Keratinocyte (primary cell): ENCODE data around the gene TOMM20. TPM values are rescaled to one million over a fixed set of nuclear protein-coding genes. Genes with fewer than 3 reads are reported as not detected.

Experiments
- DNase-seq: peaks from one replicate; pipeline ENCODE4 v3.0.0-alpha.2; 2011; ENCODE audit warnings: low read depth, missing footprints, low spot score
- FAIRE-seq: peaks from 2 replicates; lab custom pipeline; 2011; peaks lifted over from hg19 to GRCh38; lab: Jason Lieb, UNC
- H2AFZ ChIP-seq: 2 replicates; pipeline ENCODE4 v1.6.0; 2012; ENCODE audit warnings: low read length, control low read depth, inconsistent platforms; ENCODE audit not compliant: control insufficient read depth
- H3K27ac ChIP-seq: 2 replicates; pipeline ENCODE4 v1.5.1; 2011; ENCODE audit warnings: low read length; ENCODE audit not compliant: control insufficient read depth, insufficient read depth
- H3K27me3 ChIP-seq: 3 replicates; pipeline ENCODE4 v1.6.0; 2011; ENCODE audit warnings: low read length; ENCODE audit not compliant: control insufficient read depth, insufficient read depth; ENCODE audit errors: extremely low read depth
- H3K36me3 ChIP-seq, 2 experiments: 2 replicates in 1 of 2; 3 replicates in 1 of 2; pipeline ENCODE4 v1.5.1; 2011; ENCODE audit warnings: low read length in 2 of 2, mild to moderate bottlenecking in 1 of 2; ENCODE audit not compliant: control insufficient read depth in 2 of 2, insufficient read depth in 2 of 2; ENCODE audit errors: extremely low read depth in 1 of 2
- H3K4me1 ChIP-seq: 3 replicates; pipeline ENCODE4 v1.5.1; 2011; ENCODE audit warnings: low read length; ENCODE audit not compliant: control insufficient read depth, insufficient read depth; ENCODE audit errors: extremely low read depth
- H3K4me2 ChIP-seq: 3 replicates; pipeline ENCODE4 v1.6.0; 2011; ENCODE audit warnings: low read depth, low read length; ENCODE audit not compliant: control insufficient read depth, insufficient read depth; ENCODE audit errors: extremely low read depth
- H3K4me3 ChIP-seq, 3 experiments: fragments of 200-600 bp in 1 of 3; sonication (generic) in 1 of 3; 2 replicates in 2 of 3; 3 replicates in 1 of 3; pipeline ENCODE4 v1.5.1; 2011 to 2016; ENCODE audit warnings: low read length in 3 of 3, mild to moderate bottlenecking in 3 of 3, control low read depth in 2 of 3, inconsistent platforms in 1 of 3, low read depth in 1 of 3, mixed read lengths in 1 of 3, mixed run types in 1 of 3, moderate library complexity in 1 of 3; ENCODE audit not compliant: control insufficient read depth in 2 of 3, insufficient read depth in 2 of 3; ENCODE audit errors: extremely low read depth in 1 of 3
- H3K79me2 ChIP-seq: 2 replicates; pipeline ENCODE4 v1.6.0; 2012; ENCODE audit warnings: low read length; ENCODE audit not compliant: control insufficient read depth, insufficient read depth
- H3K9ac ChIP-seq: 3 replicates; pipeline ENCODE4 v1.6.0; 2011; ENCODE audit warnings: low read length; ENCODE audit not compliant: control insufficient read depth, insufficient read depth; ENCODE audit errors: extremely low read depth
- H3K9me1 ChIP-seq: 3 replicates; pipeline ENCODE4 v1.6.0; 2011; ENCODE audit warnings: low read length; ENCODE audit not compliant: control insufficient read depth, insufficient read depth; ENCODE audit errors: extremely low read depth
- H3K9me3 ChIP-seq: 2 replicates; pipeline ENCODE4 v1.5.1; 2012; ENCODE audit warnings: low read depth, low read length; ENCODE audit not compliant: control insufficient read depth
- H4K20me1 ChIP-seq: 3 replicates; pipeline ENCODE4 v1.6.0; 2011; ENCODE audit warnings: low read length; ENCODE audit not compliant: control insufficient read depth, insufficient read depth; ENCODE audit errors: extremely low read depth
- CTCF ChIP-seq, 3 experiments: IDR thresholded peaks in 1 of 3; conservative IDR thresholded peaks in 1 of 3; optimal IDR thresholded peaks in 1 of 3; 2 replicates in 2 of 3; 3 replicates in 1 of 3; pipeline versions ENCODE3 to v1.5.1; 2011; ENCODE audit warnings: low read length in 3 of 3, mild to moderate bottlenecking in 3 of 3, moderate library complexity in 2 of 3, control low read depth in 1 of 3, inconsistent platforms in 1 of 3; ENCODE audit not compliant: insufficient read depth in 2 of 3; ENCODE audit errors: extremely low read depth in 1 of 3
- EZH2 ChIP-seq: IDR thresholded peaks from one replicate; pipeline ENCODE4 v1.6.1; 2012; ENCODE audit warnings: inconsistent platforms, mild to moderate bottlenecking, low read length, moderate library complexity
- dilution Hi-C: fragments of 300-500 bp; cut with MboI; formaldehyde crosslinking; loops from one replicate; pipeline ENCODE4 v1.7.0; 2020; ENCODE audit warnings: low sequenced_read_pairs; ENCODE audit not compliant: extremely low pct_ligation_motif_present
- polyA plus RNA-seq, 5 experiments: library from polyadenylated mRNA; depleted of rRNA in 3 of 5; stranded (reverse) in 3 of 5; stranded (forward) in 1 of 5; unstranded in 1 of 5; fragments of >200 nt; gene quantifications; 1 replicate in 1 of 5; 2 replicates in 3 of 5; 3 replicates in 1 of 5; pipeline versions ENCODE4 v1.2.1 to v1.2.3, GENCODE V29; 2011 to 2012; ENCODE audit warnings: missing spikeins in 2 of 5, low read depth in 1 of 5, low replicate concordance in 1 of 5

Gene TOMM20
- polyA plus RNA-seq, 1 donor (not counting 4 experiments of a cell fraction or from before 2014, with no cell fraction given): 140 TPM

GRCh38 chr1:235076504-235077162 lies 52.0 kb downstream of the TOMM20 start:
- TF ChIP-seq CTCF (optimal IDR thresholded peaks at IDR 0.05 in 1 of 3, IDR thresholded peaks at IDR 0.05 in 1 of 3, conservative IDR thresholded peaks at IDR 0.05 in 1 of 3; ENCODE audit: extremely low read depth in 1 of 3, insufficient read depth in 2 of 3, low read length in 3 of 3) (no peak), EZH2 (no peak)
- Histone ChIP-seq H3K27ac (no peak overlapping the region), H3K27me3 (no peaks in the 10 kb centered on the region), H3K36me3 (no peaks in the 10 kb centered on the region), H3K9ac (no peak overlapping the region), H3K4me2 (no peak overlapping the region), H3K79me2 (no peaks in the 10 kb centered on the region), H3K4me3 (no peak overlapping the region), H3K4me1 (peaks cover 48% of the 10 kb centered on the region), H2AFZ (no peak overlapping the region), H3K9me1 (no peaks in the 10 kb centered on the region), H3K9me3 (no peaks in the 10 kb centered on the region), H4K20me1 (no peaks in the 10 kb centered on the region)
- dilution Hi-C loops: loop anchor here (10.0 kb wide), 2 partner anchors 102 to 202 kb away; no protein-coding TSS in a partner anchor
- no peak for FAIRE-seq
- no peak for DNase-seq

- no peak overlapping the region for H3K4me2 ChIP-seq
- H2AFZ ChIP-seq: no peak overlapping the region
- H3K27me3 ChIP-seq: no peaks in the 10 kb centered on the region
- H3K4me3 ChIP-seq: no peak overlapping the region
- H3K9me1 ChIP-seq: no peaks in the 10 kb centered on the region
- peak overlapping the region; percentile 10 for H3K27ac ChIP-seq
- TF ChIP-seq EZH2 (no peak), CTCF (optimal IDR thresholded peaks at IDR 0.05 in 1 of 3, IDR thresholded peaks at IDR 0.05 in 1 of 3, conservative IDR thresholded peaks at IDR 0.05 in 1 of 3; ENCODE audit: extremely low read depth in 1 of 3, insufficient read depth in 2 of 3, low read length in 3 of 3) (peak in 1 of 3 experiments; percentile 12)
- H3K9me3 ChIP-seq: no peaks in the 10 kb centered on the region
- H3K9ac ChIP-seq: no peak overlapping the region
- no peaks in the 10 kb centered on the region for H3K79me2 ChIP-seq
- no peaks in the 10 kb centered on the region for H3K36me3 ChIP-seq
- dilution Hi-C loops: loop anchor here (10.0 kb wide), 2 partner anchors 101 to 201 kb away; no protein-coding TSS in a partner anchor
- H4K20me1 ChIP-seq: no peaks in the 10 kb centered on the region
- peaks cover 48% of the 10 kb centered on the region for H3K4me1 ChIP-seq
- no peak for FAIRE-seq
- no peak for DNase-seq
These were observed 52.8 kb downstream of the TOMM20 start for GRCh38 chr1:235075777-235076308.
